ENCODE data around the gene ASIC2. TPM values are rescaled to one million over a fixed set of nuclear protein-coding genes. Genes with fewer than 3 reads are reported as not detected.

Gene ASIC2
- total and polyA plus RNA-seq, 2 experiments from 2014 or later = not detected

DNA sequence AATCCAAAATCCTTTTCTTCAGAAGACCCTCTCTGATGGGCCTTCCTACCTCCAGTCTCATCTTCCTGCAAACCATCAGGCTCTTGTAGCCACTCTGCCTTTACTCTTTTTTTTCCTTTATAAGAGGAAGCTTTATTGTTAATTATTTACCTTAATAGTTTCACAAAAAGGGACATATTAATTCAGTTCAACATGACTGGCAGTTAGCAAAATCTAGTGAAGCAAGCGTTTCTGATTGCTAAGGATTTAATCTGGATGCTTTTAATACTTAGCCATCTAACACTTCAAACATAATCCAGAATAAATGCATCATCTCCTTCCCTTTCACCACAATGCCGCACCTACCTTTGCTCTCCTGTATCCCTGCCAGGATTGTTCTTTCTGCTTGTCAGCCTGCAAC, 239.4 kb downstream of the ASIC2 start:
- H3K27ac ChIP-seq = no peak overlapping the region
- peaks cover 8% of the 10 kb centered on the region for H3K27me3 ChIP-seq
- no peak for DNase-seq (ENCODE audit: low read depth in 1 of 2, low spot score in 1 of 2)
- TF ChIP-seq, protein P1, sequence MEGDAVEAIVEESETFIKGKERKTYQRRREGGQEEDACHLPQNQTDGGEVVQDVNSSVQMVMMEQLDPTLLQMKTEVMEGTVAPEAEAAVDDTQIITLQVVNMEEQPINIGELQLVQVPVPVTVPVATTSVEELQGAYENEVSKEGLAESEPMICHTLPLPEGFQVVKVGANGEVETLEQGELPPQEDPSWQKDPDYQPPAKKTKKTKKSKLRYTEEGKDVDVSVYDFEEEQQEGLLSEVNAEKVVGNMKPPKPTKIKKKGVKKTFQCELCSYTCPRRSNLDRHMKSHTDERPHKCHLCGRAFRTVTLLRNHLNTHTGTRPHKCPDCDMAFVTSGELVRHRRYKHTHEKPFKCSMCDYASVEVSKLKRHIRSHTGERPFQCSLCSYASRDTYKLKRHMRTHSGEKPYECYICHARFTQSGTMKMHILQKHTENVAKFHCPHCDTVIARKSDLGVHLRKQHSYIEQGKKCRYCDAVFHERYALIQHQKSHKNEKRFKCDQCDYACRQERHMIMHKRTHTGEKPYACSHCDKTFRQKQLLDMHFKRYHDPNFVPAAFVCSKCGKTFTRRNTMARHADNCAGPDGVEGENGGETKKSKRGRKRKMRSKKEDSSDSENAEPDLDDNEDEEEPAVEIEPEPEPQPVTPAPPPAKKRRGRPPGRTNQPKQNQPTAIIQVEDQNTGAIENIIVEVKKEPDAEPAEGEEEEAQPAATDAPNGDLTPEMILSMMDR (IDR thresholded peaks at IDR 0.05; ENCODE audit: low read depth, low read length) = no peak
- no peaks in the 10 kb centered on the region for H3K36me3 ChIP-seq
- no peaks in the 10 kb centered on the region for H3K4me1 ChIP-seq (ENCODE audit: low read depth)
- no peaks in the 10 kb centered on the region for H3K9me3 ChIP-seq (ENCODE audit: low read depth)
- H3K4me3 ChIP-seq = no peak overlapping the region

DNA sequence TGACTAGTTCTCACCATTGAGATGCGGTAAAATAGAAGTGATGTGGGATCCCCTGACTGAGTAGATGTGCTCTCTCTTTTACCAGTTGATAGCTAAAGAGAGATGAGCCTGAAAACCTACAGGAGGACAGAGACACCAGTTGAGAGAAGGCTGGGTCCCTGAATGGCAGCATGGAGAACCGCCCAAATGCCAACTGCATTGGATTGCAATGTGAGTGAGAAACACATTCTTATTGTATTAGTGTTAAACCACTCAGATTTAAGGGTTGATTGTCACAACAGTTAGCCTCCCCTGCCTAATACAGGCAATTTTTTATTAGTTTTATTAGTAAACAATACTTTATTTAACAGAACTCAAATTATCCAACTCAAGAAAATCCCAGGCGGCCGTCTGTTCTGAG, 240.2 kb downstream of the ASIC2 start:
- TF ChIP-seq, protein P1 (IDR thresholded peaks at IDR 0.05; ENCODE audit: low read depth, low read length) = no peak
- H3K4me1 ChIP-seq (ENCODE audit: low read depth) = no peaks in the 10 kb centered on the region
- DNase-seq (ENCODE audit: low read depth in 1 of 2, low spot score in 1 of 2) = no peak
- peaks cover 8% of the 10 kb centered on the region for H3K27me3 ChIP-seq
- no peak overlapping the region for H3K27ac ChIP-seq
- H3K36me3 ChIP-seq = no peaks in the 10 kb centered on the region
- H3K9me3 ChIP-seq (ENCODE audit: low read depth) = no peaks in the 10 kb centered on the region
- no peak overlapping the region for H3K4me3 ChIP-seq

DNA sequence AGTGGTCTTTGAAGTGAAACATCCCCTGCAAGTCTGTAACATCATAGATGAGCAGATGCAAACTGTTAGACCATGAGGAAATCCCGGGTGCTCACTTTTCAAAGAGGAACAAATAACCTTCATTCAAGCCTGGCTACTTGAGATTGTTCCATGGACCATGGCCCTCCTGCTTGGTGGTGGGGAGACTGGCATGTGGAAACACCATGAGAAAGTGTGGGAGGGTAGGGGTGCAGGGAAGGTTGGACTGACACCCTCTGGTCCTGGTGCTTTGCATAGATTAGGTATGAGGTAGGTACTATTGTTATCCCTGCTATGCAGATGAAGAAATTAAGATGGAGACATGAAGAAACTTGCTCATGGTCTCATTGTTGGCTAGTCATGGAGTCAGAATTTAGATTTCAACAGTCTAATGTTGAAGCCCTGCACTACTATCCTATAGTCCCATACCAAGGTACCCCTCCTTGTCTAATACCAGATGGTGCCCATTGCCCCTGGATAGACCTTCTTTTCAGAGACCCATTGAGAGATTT, 242.4 kb downstream of the ASIC2 start:
- no peak for DNase-seq (ENCODE audit: low read depth in 1 of 2, low spot score in 1 of 2)
- no peaks in the 10 kb centered on the region for H3K9me3 ChIP-seq (ENCODE audit: low read depth)
- TF ChIP-seq, protein P1 (IDR thresholded peaks at IDR 0.05; ENCODE audit: low read depth, low read length) = no peak
- no peaks in the 10 kb centered on the region for H3K4me1 ChIP-seq (ENCODE audit: low read depth)
- peaks cover 8% of the 10 kb centered on the region for H3K27me3 ChIP-seq
- H3K36me3 ChIP-seq = no peaks in the 10 kb centered on the region
- H3K27ac ChIP-seq = no peak overlapping the region
- H3K4me3 ChIP-seq = no peak overlapping the region

DNA sequence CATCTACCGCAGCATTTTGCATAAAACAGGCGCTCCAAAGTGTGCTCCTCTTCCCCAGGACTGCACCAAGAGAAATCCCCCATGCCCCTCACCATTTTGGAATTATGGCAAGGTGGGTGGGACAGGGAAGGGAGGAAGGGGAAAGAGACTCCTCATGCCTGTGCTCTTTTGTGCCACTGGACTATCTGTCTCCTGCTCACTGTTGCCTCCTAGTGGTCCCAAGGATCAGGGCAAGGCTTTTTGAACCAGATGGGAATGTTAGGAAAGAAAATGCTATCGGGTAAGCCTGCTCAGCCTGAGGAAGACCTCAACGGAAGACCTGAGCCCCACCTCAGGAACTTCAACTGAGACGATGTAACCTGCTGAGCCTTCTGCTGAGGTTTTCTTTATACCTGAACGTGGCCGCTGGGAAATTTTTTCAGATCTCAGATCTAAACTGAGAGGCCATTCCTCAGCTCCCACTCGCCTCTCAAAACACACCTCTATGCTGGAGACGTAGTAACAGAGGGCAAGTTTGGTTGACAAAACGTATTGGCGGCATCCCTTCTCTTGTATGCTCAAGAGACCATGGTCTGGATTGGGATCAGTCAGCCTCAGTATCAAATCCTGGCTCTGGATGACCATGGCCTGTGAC, 243.2 kb downstream of the ASIC2 start:
- Histone ChIP-seq H3K27me3 (peaks cover 8% of the 10 kb centered on the region), H3K4me1 (ENCODE audit: low read depth) (no peaks in the 10 kb centered on the region), H3K4me3 (no peak overlapping the region), H3K27ac (no peak overlapping the region), H3K36me3 (no peaks in the 10 kb centered on the region), H3K9me3 (ENCODE audit: low read depth) (no peaks in the 10 kb centered on the region)
- TF ChIP-seq, protein P1 (IDR thresholded peaks at IDR 0.05; ENCODE audit: low read depth, low read length) = peak; percentile 98
- DNase-seq (ENCODE audit: low read depth in 1 of 2, low spot score in 1 of 2) = peak; percentile 62 to 67

DNA sequence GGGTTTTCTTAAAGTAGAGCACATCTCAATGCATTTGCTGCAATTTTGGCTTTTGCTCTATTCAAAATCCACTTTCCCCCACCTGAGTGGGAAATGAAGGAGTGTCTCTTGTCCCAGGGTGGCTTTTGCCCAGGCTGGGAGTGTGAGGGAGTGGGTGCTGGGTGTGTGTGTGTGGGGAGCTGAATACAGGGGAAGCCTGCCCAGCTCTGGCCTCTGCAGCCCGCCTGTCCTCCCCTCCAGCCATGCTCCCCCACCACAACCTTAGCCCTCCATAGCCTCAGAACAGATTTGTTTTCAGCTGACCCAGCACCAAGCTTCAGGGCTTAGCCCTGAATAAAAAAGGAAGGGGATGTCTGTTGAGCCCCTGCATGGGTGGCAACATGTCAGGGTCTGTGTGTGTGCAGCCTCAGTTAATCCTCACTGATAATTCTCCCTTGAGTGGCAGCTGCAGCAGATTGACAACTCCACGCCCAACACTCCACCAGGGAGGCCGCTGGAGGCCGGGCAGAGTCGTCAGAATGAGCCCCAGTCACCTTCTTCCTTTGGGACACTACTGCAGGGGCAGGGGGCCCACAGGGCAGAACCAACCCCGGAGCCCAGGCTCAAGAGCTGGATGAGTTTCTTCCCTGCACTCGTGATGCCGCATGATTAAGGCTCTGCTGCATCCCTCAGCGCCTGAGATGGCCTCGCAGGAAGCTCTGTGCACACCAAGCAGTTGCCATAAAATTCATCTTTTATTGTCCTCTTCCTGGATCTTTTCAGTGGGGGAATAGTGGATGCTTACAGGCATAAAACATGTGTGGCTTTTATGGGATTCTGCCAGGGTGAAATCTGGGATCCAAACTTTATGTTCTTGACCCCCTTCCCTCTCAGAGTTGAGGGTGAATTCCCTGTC, 246.5 kb downstream of the ASIC2 start:
- Histone ChIP-seq H3K27ac (no peak overlapping the region), H3K4me1 (ENCODE audit: low read depth) (no peaks in the 10 kb centered on the region), H3K9me3 (ENCODE audit: low read depth) (no peaks in the 10 kb centered on the region), H3K27me3 (peaks cover 2% of the 10 kb centered on the region), H3K36me3 (no peaks in the 10 kb centered on the region), H3K4me3 (no peak overlapping the region)
- TF ChIP-seq, protein P1 (IDR thresholded peaks at IDR 0.05; ENCODE audit: low read depth, low read length) = no peak
- DNase-seq (ENCODE audit: low read depth in 1 of 2, low spot score in 1 of 2) = no peak

Measured in cardiac muscle cell (in vitro differentiated cells and primary cell).